NCI-H128 (cell line): ENCODE measurements around the gene RAB30.

ENCODE experiments used
- DNase-seq: peaks from one replicate; lab custom pipeline; 2025; ENCODE audit not compliant: unreplicated experiment; lab: John Stamatoyannopoulos, UW

RAB30 gene

GRCh38 chr11:83041126-83041525 lies 30.6 kb downstream of the RAB30 start:
- DNase-seq = no peak

GRCh38 chr11:83039566-83039965 lies 32.1 kb downstream of the RAB30 start:
- DNase-seq = no peak

- no peak for DNase-seq
Observed at GRCh38 chr11:83037877-83038276, 33.8 kb downstream of the RAB30 start.

DNA sequence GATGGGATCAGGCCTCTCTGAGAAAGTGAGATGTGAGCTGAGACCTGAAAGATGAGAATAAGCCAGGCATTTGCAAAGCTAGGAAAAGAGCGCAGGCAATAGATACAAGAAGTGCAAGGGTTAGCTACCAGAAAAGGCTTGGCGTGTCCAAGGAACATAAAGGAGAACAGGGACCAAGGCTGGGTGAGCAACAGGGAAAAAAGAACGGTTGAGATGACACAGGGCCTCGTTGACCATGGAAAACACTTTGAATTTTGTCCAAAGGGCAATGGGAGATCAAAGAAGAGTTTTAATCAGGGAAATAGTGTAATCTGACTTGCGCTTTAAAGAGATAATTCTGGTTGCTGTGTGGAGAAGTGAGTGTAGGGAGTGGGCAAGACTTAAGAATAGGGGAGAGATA lies 35.0 kb downstream of the RAB30 start:
- no peak for DNase-seq

- DNase-seq = no peak
Observed at GRCh38 chr11:83035070-83035854, 36.4 kb downstream of the RAB30 start.

GRCh38 chr11:83034673-83035014 lies 37.1 kb downstream of the RAB30 start:
- no peak for DNase-seq

DNA sequence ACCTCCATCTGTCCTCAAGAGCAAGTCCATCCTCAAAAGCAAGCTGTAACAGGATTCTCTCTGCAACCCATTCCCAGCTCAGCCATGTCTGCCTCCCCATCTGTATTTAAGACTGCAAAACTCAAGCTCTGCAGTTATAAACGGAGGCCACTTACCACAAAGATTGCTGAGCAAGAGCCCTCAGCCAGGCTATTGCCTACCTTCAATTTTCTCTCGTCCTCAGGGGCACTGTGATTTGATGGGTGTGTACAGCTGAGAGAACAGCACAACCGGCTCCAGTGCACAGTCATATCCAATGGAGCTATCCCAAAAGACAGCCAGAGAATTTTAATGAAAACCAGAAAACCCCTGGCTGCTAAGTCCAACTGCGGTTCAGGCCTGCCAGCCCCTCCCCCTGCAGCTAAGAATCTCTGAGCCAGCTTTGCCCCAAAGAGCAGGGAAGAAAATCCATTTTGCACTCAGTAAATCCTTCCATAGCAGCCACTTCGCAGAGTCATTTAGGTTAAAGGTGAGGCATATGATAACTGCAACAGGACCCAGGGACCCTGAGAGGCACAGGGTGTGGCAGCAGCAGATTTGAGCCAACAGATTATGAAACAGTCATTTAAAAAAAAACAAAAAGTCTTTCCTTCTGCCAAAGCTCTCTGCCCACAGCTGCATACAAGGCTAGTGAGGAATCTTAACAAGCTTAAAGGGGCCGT lies 37.6 kb downstream of the RAB30 start:
- DNase-seq = no peak

- DNase-seq = no peak
Observed at GRCh38 chr11:83033371-83033770, 38.3 kb downstream of the RAB30 start.

DNA sequence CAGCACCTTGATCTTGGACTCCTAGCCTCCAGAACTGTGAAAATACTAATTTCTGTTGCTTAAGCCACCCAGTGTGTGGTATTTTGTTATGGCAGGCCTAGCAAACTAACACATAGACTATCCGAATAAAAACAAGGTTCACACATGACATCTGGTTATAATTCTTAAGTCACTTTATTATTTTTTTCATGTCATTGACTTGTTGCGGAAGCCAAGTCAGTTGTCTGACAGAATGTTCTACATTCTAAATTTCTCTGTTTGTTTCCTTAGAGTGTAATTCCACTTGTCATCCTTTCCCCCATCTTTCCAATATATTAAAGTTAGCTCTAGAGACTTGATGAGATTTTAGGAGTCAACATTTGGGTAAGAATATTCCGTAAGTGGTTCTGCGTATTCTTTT lies 40.6 kb downstream of the RAB30 start:
- DNase-seq = no peak

DNA sequence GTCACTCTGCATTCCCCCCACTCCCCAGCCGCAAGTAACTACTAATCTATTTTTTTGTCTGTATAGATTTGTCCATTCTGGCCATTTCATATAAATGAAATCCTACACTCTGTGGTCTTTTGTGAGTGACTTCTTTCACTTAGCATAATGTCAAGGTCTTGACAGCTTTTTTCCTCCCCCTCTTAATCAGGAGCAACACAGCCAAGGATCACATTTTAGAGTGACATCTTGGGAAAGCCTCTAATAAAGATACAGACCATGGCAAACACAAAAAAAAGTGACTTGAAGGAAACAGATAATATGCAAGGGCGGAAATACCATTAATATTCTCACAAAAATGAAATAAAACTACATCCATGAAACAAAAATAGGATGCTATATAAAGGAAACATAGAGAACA lies 43.9 kb downstream of the RAB30 start:
- DNase-seq = no peak

DNA sequence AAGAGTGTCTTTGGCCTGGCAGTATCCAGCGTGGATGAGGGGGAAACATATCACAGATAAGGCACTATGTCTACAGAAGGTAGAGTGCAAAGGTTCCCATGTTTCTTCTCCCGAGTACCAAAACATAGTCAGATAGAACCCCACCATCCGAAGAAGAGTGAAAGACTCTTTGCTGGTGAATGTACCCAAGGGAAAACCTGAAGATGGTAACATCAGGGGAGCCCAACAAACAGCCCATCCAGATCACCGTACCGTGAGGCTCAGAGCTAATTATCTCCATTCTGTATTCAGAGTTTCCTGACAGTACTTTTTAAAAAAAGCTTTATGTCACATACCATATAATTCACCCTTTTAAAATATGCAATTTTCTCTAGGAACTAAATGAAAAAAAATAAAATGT lies 44.4 kb downstream of the RAB30 start:
- DNase-seq = no peak

DNA sequence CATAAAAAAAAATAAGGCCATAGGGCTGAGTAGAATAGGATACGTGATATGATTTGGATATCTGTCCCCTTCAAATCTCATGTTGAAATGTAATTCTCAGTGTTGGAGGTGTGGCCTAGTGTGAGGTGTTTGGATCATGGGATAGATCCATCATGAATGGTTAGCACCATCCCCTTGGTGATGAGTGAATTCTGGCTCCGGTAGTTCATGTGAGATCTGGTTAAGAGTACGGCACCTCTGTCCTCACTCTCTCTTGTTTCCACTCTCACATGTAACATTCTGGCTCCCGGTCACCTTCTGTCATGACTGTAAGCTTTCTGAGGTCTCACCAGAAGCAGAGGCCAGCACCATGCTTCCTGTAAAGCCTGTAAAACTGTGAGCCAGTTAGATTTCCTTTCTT lies 45.5 kb downstream of the RAB30 start:
- DNase-seq = no peak

- no peak for DNase-seq
Observed at GRCh38 chr11:83025267-83025704, 46.4 kb downstream of the RAB30 start.

GRCh38 chr11:83024270-83024854 lies 47.3 kb downstream of the RAB30 start:
- no peak for DNase-seq

- no peak for DNase-seq
Observed at GRCh38 chr11:83023410-83023809, 48.3 kb downstream of the RAB30 start.

- no peak for DNase-seq
Observed at GRCh38 chr11:83021780-83022125, 49.9 kb downstream of the RAB30 start.

- no peak for DNase-seq
Observed at GRCh38 chr11:83020942-83021779, 50.5 kb downstream of the RAB30 start.

DNA sequence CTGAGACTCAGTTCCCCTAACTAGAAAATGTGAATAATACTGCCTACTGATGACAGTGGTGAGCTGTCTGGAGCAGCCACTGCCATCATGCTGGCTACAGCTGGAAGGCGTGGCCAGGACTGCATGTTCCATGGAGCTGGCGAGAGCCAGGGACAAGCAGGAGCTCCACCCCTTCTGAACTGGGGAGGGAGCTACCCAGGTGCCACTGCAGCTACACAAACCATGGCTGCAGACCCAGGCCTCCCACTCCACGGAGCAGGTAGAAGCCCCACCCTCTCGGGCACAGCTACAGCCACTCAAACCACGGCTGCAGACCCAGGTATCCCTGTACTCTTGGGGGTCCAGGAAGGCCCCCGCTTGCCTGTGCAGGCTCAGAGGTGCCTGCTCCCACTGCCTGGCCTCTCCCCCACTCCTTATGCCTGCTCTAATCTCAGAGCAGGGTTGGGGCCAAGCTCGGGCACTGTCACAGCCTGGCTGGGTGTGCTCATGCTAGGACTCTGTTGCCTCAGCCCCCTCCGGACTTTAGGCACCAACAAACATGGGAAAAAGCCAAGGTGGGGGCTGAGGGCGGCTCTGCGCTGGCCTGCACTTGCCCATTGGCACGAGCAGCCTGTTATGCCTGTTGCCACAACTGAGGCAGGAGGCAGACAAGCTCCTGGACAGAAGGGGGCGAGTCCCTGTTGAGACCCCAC lies 51.7 kb downstream of the RAB30 start:
- DNase-seq = no peak

DNA sequence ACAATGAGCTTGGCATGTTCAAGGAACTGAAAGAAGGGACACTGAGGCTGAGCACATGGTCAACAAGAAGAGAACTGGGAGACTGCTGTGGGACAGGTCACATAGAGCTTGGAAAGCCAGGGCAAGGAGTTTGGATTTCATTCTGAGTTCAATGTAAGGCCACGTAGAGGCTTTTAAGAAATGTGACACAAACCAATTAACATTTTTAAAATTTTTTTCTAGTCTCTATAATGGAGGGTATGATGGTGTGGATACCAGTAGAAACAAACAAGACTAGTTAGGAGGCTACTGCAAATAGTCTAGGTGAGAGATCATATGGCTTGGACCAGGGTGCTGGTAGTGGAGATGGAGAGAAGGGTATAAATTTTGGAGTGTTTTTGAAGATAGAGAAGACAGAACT lies 56.7 kb downstream of the RAB30 start:
- DNase-seq = no peak

GRCh38 chr11:83012168-83013067 lies 59.3 kb downstream of the RAB30 start:
- no peak for DNase-seq
